Keratinocyte (primary cell): ENCODE results near the gene MRPS10. TPM values are rescaled to one million over a fixed set of nuclear protein-coding genes. Genes with fewer than 3 reads are reported as not detected.

ENCODE experiments used
- DNase-seq: peaks from one replicate; pipeline ENCODE4 v3.0.0-alpha.2; 2011; ENCODE audit warnings: low read depth, missing footprints, low spot score
- FAIRE-seq: peaks from 2 replicates; lab custom pipeline; 2011; peaks lifted over from hg19 to GRCh38; lab: Jason Lieb, UNC
- H2AFZ ChIP-seq: 2 replicates; pipeline ENCODE4 v1.6.0; 2012; ENCODE audit warnings: low read length, control low read depth, inconsistent platforms; ENCODE audit not compliant: control insufficient read depth
- H3K27ac ChIP-seq: 2 replicates; pipeline ENCODE4 v1.5.1; 2011; ENCODE audit warnings: low read length; ENCODE audit not compliant: control insufficient read depth, insufficient read depth
- H3K27me3 ChIP-seq: 3 replicates; pipeline ENCODE4 v1.6.0; 2011; ENCODE audit warnings: low read length; ENCODE audit not compliant: control insufficient read depth, insufficient read depth; ENCODE audit errors: extremely low read depth
- H3K36me3 ChIP-seq, 2 experiments: 2 replicates in 1 of 2; 3 replicates in 1 of 2; pipeline ENCODE4 v1.5.1; 2011; ENCODE audit warnings: low read length in 2 of 2, mild to moderate bottlenecking in 1 of 2; ENCODE audit not compliant: control insufficient read depth in 2 of 2, insufficient read depth in 2 of 2; ENCODE audit errors: extremely low read depth in 1 of 2
- H3K4me1 ChIP-seq: 3 replicates; pipeline ENCODE4 v1.5.1; 2011; ENCODE audit warnings: low read length; ENCODE audit not compliant: control insufficient read depth, insufficient read depth; ENCODE audit errors: extremely low read depth
- H3K4me2 ChIP-seq: 3 replicates; pipeline ENCODE4 v1.6.0; 2011; ENCODE audit warnings: low read depth, low read length; ENCODE audit not compliant: control insufficient read depth, insufficient read depth; ENCODE audit errors: extremely low read depth
- H3K4me3 ChIP-seq, 3 experiments: fragments of 200-600 bp in 1 of 3; sonication (generic) in 1 of 3; 2 replicates in 2 of 3; 3 replicates in 1 of 3; pipeline ENCODE4 v1.5.1; 2011 to 2016; ENCODE audit warnings: low read length in 3 of 3, mild to moderate bottlenecking in 3 of 3, control low read depth in 2 of 3, inconsistent platforms in 1 of 3, low read depth in 1 of 3, mixed read lengths in 1 of 3, mixed run types in 1 of 3, moderate library complexity in 1 of 3; ENCODE audit not compliant: control insufficient read depth in 2 of 3, insufficient read depth in 2 of 3; ENCODE audit errors: extremely low read depth in 1 of 3
- H3K79me2 ChIP-seq: 2 replicates; pipeline ENCODE4 v1.6.0; 2012; ENCODE audit warnings: low read length; ENCODE audit not compliant: control insufficient read depth, insufficient read depth
- H3K9ac ChIP-seq: 3 replicates; pipeline ENCODE4 v1.6.0; 2011; ENCODE audit warnings: low read length; ENCODE audit not compliant: control insufficient read depth, insufficient read depth; ENCODE audit errors: extremely low read depth
- H3K9me1 ChIP-seq: 3 replicates; pipeline ENCODE4 v1.6.0; 2011; ENCODE audit warnings: low read length; ENCODE audit not compliant: control insufficient read depth, insufficient read depth; ENCODE audit errors: extremely low read depth
- H3K9me3 ChIP-seq: 2 replicates; pipeline ENCODE4 v1.5.1; 2012; ENCODE audit warnings: low read depth, low read length; ENCODE audit not compliant: control insufficient read depth
- H4K20me1 ChIP-seq: 3 replicates; pipeline ENCODE4 v1.6.0; 2011; ENCODE audit warnings: low read length; ENCODE audit not compliant: control insufficient read depth, insufficient read depth; ENCODE audit errors: extremely low read depth
- CTCF ChIP-seq, 3 experiments: IDR thresholded peaks in 1 of 3; conservative IDR thresholded peaks in 1 of 3; optimal IDR thresholded peaks in 1 of 3; 2 replicates in 2 of 3; 3 replicates in 1 of 3; pipeline versions ENCODE3 to v1.5.1; 2011; ENCODE audit warnings: low read length in 3 of 3, mild to moderate bottlenecking in 3 of 3, moderate library complexity in 2 of 3, control low read depth in 1 of 3, inconsistent platforms in 1 of 3; ENCODE audit not compliant: insufficient read depth in 2 of 3; ENCODE audit errors: extremely low read depth in 1 of 3
- EZH2 ChIP-seq: IDR thresholded peaks from one replicate; pipeline ENCODE4 v1.6.1; 2012; ENCODE audit warnings: inconsistent platforms, mild to moderate bottlenecking, low read length, moderate library complexity
- dilution Hi-C: fragments of 300-500 bp; cut with MboI; formaldehyde crosslinking; loops from one replicate; pipeline ENCODE4 v1.7.0; 2020; ENCODE audit warnings: low sequenced_read_pairs; ENCODE audit not compliant: extremely low pct_ligation_motif_present
- polyA plus RNA-seq, 5 experiments: library from polyadenylated mRNA; depleted of rRNA in 3 of 5; stranded (reverse) in 3 of 5; stranded (forward) in 1 of 5; unstranded in 1 of 5; fragments of >200 nt; gene quantifications; 1 replicate in 1 of 5; 2 replicates in 3 of 5; 3 replicates in 1 of 5; pipeline versions ENCODE4 v1.2.1 to v1.2.3, GENCODE V29; 2011 to 2012; ENCODE audit warnings: missing spikeins in 2 of 5, low read depth in 1 of 5, low replicate concordance in 1 of 5

The MRPS10 gene
- polyA plus RNA-seq, 1 donor (not counting 4 experiments of a cell fraction or from before 2014, with no cell fraction given): 80.1 TPM

GRCh38 chr6:42184475-42184874 is 33.2 kb downstream of the MRPS10 start:
- no peak for FAIRE-seq
- H3K79me2 ChIP-seq: no peaks in the 10 kb centered on the region
- H2AFZ ChIP-seq: no peak overlapping the region
- dilution Hi-C loops: no loop called here
- H3K36me3 ChIP-seq: no peaks in the 10 kb centered on the region
- no peak for DNase-seq
- no peak overlapping the region for H3K27ac ChIP-seq
- H3K9me3 ChIP-seq: no peaks in the 10 kb centered on the region
- H3K4me1 ChIP-seq: no peaks in the 10 kb centered on the region
- no peaks in the 10 kb centered on the region for H3K9me1 ChIP-seq
- TF ChIP-seq CTCF (optimal IDR thresholded peaks at IDR 0.05 in 1 of 3, IDR thresholded peaks at IDR 0.05 in 1 of 3, conservative IDR thresholded peaks at IDR 0.05 in 1 of 3; ENCODE audit: extremely low read depth in 1 of 3, insufficient read depth in 2 of 3, low read length in 3 of 3) (no peak), EZH2 (no peak)
- no peak overlapping the region for H3K4me3 ChIP-seq
- no peaks in the 10 kb centered on the region for H4K20me1 ChIP-seq
- H3K4me2 ChIP-seq: no peak overlapping the region
- H3K27me3 ChIP-seq: no peaks in the 10 kb centered on the region
- H3K9ac ChIP-seq: no peak overlapping the region

- no peak overlapping the region for H2AFZ ChIP-seq
- no peak overlapping the region for H3K4me3 ChIP-seq
- no peaks in the 10 kb centered on the region for H3K9me3 ChIP-seq
- dilution Hi-C loops: no loop called here
- no peak overlapping the region for H3K4me2 ChIP-seq
- no peaks in the 10 kb centered on the region for H3K36me3 ChIP-seq
- H3K27me3 ChIP-seq: peaks cover 4% of the 10 kb centered on the region
- H3K27ac ChIP-seq: no peak overlapping the region
- H3K4me1 ChIP-seq: no peaks in the 10 kb centered on the region
- FAIRE-seq (no peak), DNase-seq (no peak)
- H3K79me2 ChIP-seq: no peaks in the 10 kb centered on the region
- no peaks in the 10 kb centered on the region for H3K9me1 ChIP-seq
- no peak overlapping the region for H3K9ac ChIP-seq
- H4K20me1 ChIP-seq: no peaks in the 10 kb centered on the region
- TF ChIP-seq CTCF (optimal IDR thresholded peaks at IDR 0.05 in 1 of 3, IDR thresholded peaks at IDR 0.05 in 1 of 3, conservative IDR thresholded peaks at IDR 0.05 in 1 of 3; ENCODE audit: extremely low read depth in 1 of 3, insufficient read depth in 2 of 3, low read length in 3 of 3): no peak
- TF ChIP-seq EZH2: no peak
These were observed 35.6 kb downstream of the MRPS10 start for GRCh38 chr6:42182101-42182500.
